Tibial nerve (tissue), 3 donors: ENCODE data around the gene ROR1.

Experiments
- CTCF ChIP-seq, 5 experiments: fragments of 200-600 bp in 3 of 5; fragments of 450-650 bp in 2 of 5; sonication (generic) in 3 of 5; IDR thresholded peaks; one replicate each; pipeline ENCODE4 v1.5.1; 2016 to 2019; ENCODE audit warnings: antibody characterized with exemption in 5 of 5, mild to moderate bottlenecking in 3 of 5, moderate library complexity in 2 of 5
- POLR2A ChIP-seq, 2 donors: fragments of 450-650 bp; IDR thresholded peaks; one replicate each; pipeline ENCODE4 v1.6.1; 2017; ENCODE audit warnings: antibody characterized with exemption in 2 of 2, mild to moderate bottlenecking in 2 of 2, moderate library complexity in 2 of 2

GRCh38 chr1:64046243-64046642 is 272.4 kb downstream of the ROR1 start:
- TF ChIP-seq POLR2A (IDR thresholded peaks at IDR 0.05) = no peak
- no peak for TF ChIP-seq CTCF (IDR thresholded peaks at IDR 0.05)
